GM18951 (cell line): ENCODE results near the gene DUSP6.

Experiments used
- POLR2A ChIP-seq: IDR thresholded peaks from 4 replicates; pipeline ENCODE4 v1.6.1; 2011; ENCODE audit warnings: mild to moderate bottlenecking; ENCODE audit not compliant: insufficient read length, insufficient read depth; ENCODE audit errors: extremely low read depth
- in situ Hi-C: fragments of 300-500 bp; cut with MboI; formaldehyde crosslinking; loops from one replicate; pipeline ENCODE4 v1.12.0; 2022; ENCODE audit warnings: low sequenced_read_pairs, mixed read lengths, inconsistent platforms; ENCODE audit not compliant: unreplicated experiment

The DUSP6 gene

GRCh38 chr12:89325495-89325894 is 26.8 kb downstream of the DUSP6 start:
- TF ChIP-seq POLR2A = no peak
- in situ Hi-C loops = no loop called here

- TF ChIP-seq POLR2A = no peak
- in situ Hi-C loops = no loop called here
Measured at GRCh38 chr12:89324437-89324836, 27.9 kb downstream of the DUSP6 start.

GRCh38 chr12:89323568-89324218 is 28.6 kb downstream of the DUSP6 start:
- no peak for TF ChIP-seq POLR2A
- in situ Hi-C loops = no loop called here

- no peak for TF ChIP-seq POLR2A
- in situ Hi-C loops = no loop called here
Measured at GRCh38 chr12:89320735-89321134, 31.6 kb downstream of the DUSP6 start.

GRCh38 chr12:89319606-89320005 is 32.7 kb downstream of the DUSP6 start:
- TF ChIP-seq POLR2A = no peak
- in situ Hi-C loops = no loop called here

- TF ChIP-seq POLR2A = no peak
- in situ Hi-C loops = no loop called here
Measured at GRCh38 chr12:89319122-89319521, 33.2 kb downstream of the DUSP6 start.

GRCh38 chr12:89316705-89317139 is 35.6 kb downstream of the DUSP6 start:
- no peak for TF ChIP-seq POLR2A
- in situ Hi-C loops = no loop called here

- no peak for TF ChIP-seq POLR2A
- in situ Hi-C loops = no loop called here
Measured at GRCh38 chr12:89314060-89314761, 38.1 kb downstream of the DUSP6 start.

- in situ Hi-C loops = no loop called here
- no peak for TF ChIP-seq POLR2A
Measured at GRCh38 chr12:89311703-89312293, 40.5 kb downstream of the DUSP6 start.

GRCh38 chr12:89309815-89310214 is 42.5 kb downstream of the DUSP6 start:
- TF ChIP-seq POLR2A = no peak
- in situ Hi-C loops = no loop called here

GRCh38 chr12:89309440-89309802 is 42.9 kb downstream of the DUSP6 start:
- in situ Hi-C loops = no loop called here
- no peak for TF ChIP-seq POLR2A

- TF ChIP-seq POLR2A = no peak
- in situ Hi-C loops = no loop called here
Measured at GRCh38 chr12:89307474-89308253, 44.6 kb downstream of the DUSP6 start.

- no peak for TF ChIP-seq POLR2A
- in situ Hi-C loops = no loop called here
Measured at GRCh38 chr12:89306827-89307473, 45.4 kb downstream of the DUSP6 start.
